Measurements from ENCODE around the gene RALGPS1.

The RALGPS1 gene

GRCh38 chr9:126926364-126926763, 11.8 kb downstream of the RALGPS1 start (continued):
- TF ChIP-seq ZNF704 (tag by site-specific recombination; IDR thresholded peaks at IDR 0.05) (no peak), ZBTB10 (tag by site-specific recombination; IDR thresholded peaks at IDR 0.05) (no peak)

DNA sequence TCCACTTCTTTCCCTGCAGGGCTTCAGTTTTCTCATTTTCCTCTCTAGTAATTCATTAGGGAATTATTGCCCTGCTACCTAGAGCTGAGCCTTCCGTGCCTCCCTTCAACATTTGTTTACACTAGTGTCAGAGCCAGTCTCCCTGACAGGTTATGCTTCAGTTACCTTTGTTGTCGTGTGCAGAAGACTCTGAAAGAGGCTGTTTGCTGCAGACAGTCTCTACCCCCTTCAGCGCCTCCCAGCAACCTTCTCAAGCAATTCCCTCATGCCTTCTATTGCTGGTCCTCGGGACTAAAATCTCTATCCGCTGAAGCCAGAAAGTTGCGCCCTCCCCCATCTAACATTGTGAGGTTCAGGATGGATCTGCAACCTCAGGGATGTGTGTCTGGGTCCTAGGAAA, 12.8 kb downstream of the RALGPS1 start:
- Histone ChIP-seq H3K36me3 (ENCODE audit: control insufficient read depth in 2 of 2, insufficient read depth in 1 of 2, low read length in 2 of 2) (no peaks in the 10 kb centered on the region), H3K4me1 (ENCODE audit: control insufficient read depth, insufficient read depth, low read length) (peaks cover 3% of the 10 kb centered on the region; the same call in 1 of the 2 replicates), H3K4me3 (ENCODE audit: low read depth, low read length) (no peak overlapping the region), H3K27ac (ENCODE audit: extremely low read depth, low read depth, low read length) (no peak overlapping the region), H3K9me3 (ENCODE audit: control insufficient read depth, insufficient read depth, low read depth, low read length) (no peaks in the 10 kb centered on the region)
- POLR2A ChIA-PET = interaction anchor here (0.6 kb wide), 1 partner anchor 113 kb away, joined by 3 read pairs; no protein-coding TSS in a partner anchor
- CTCF ChIA-PET = interaction anchor here (0.6 to 2.5 kb wide), 5 partner anchors 10 to 271 kb away, joined by 3 to 9 read pairs (median 4); no protein-coding TSS in a partner anchor
- TF ChIP-seq ZNF19 (tag by site-specific recombination; IDR thresholded peaks at IDR 0.05; ENCODE audit: low read depth) (no peak), ZNF26 (tag by site-specific recombination; IDR thresholded peaks at IDR 0.05) (no peak), TRIM28 (IDR thresholded peaks at IDR 0.05; ENCODE audit: borderline replicate concordance, low read length) (0 out of 2 replicates have a peak, but pooled peaks have one; percentile 24), ZNF10 (tag by site-specific recombination; IDR thresholded peaks at IDR 0.05) (no peak), ZBTB7A (tag by site-specific recombination; IDR thresholded peaks at IDR 0.05; ENCODE audit: low read depth) (no peak), ZNF148 (tag by site-specific recombination; IDR thresholded peaks at IDR 0.05; ENCODE audit: borderline replicate concordance) (no peak), ZNF510 (tag by site-specific recombination; IDR thresholded peaks at IDR 0.05; ENCODE audit: insufficient replicate concordance) (no peak), ZNF658 (tag by site-specific recombination; IDR thresholded peaks at IDR 0.05) (no peak), ZNF311 (tag by site-specific recombination; IDR thresholded peaks at IDR 0.05; ENCODE audit: borderline replicate concordance) (no peak), ZNF157 (tag by site-specific recombination; IDR thresholded peaks at IDR 0.05) (no peak), ZBTB8A (tag by site-specific recombination; IDR thresholded peaks at IDR 0.05) (no peak), ZSCAN30 (tag by site-specific recombination; IDR thresholded peaks at IDR 0.05) (no peak), ZNF221 (tag by site-specific recombination; IDR thresholded peaks at IDR 0.05; ENCODE audit: borderline replicate concordance) (no peak), IKZF3 (tag by site-specific recombination; IDR thresholded peaks at IDR 0.05) (no peak), ZNF664 (tag by site-specific recombination; IDR thresholded peaks at IDR 0.05) (no peak), BCL6B (tag by site-specific recombination; IDR thresholded peaks at IDR 0.05) (no peak), ZNF426 (tag by site-specific recombination; IDR thresholded peaks at IDR 0.05) (no peak), YY1 (tag by site-specific recombination; IDR thresholded peaks at IDR 0.05) (no peak), MZF1 (tag by site-specific recombination; IDR thresholded peaks at IDR 0.05; ENCODE audit: borderline replicate concordance) (no peak), RBAK (tag by site-specific recombination; IDR thresholded peaks at IDR 0.05) (no peak)
- TF ChIP-seq, protein P1, sequence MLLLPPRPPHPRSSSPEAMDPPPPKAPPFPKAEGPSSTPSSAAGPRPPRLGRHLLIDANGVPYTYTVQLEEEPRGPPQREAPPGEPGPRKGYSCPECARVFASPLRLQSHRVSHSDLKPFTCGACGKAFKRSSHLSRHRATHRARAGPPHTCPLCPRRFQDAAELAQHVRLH (tag by site-specific recombination; IDR thresholded peaks at IDR 0.05) = no peak
- TF ChIP-seq, protein P2, sequence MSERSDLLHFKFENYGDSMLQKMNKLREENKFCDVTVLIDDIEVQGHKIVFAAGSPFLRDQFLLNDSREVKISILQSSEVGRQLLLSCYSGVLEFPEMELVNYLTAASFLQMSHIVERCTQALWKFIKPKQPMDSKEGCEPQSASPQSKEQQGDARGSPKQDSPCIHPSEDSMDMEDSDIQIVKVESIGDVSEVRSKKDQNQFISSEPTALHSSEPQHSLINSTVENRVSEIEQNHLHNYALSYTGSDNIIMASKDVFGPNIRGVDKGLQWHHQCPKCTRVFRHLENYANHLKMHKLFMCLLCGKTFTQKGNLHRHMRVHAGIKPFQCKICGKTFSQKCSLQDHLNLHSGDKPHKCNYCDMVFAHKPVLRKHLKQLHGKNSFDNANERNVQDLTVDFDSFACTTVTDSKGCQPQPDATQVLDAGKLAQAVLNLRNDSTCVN (tag by site-specific recombination; optimal IDR thresholded peaks at IDR 0.05) = no peak
- TF ChIP-seq, protein P3, sequence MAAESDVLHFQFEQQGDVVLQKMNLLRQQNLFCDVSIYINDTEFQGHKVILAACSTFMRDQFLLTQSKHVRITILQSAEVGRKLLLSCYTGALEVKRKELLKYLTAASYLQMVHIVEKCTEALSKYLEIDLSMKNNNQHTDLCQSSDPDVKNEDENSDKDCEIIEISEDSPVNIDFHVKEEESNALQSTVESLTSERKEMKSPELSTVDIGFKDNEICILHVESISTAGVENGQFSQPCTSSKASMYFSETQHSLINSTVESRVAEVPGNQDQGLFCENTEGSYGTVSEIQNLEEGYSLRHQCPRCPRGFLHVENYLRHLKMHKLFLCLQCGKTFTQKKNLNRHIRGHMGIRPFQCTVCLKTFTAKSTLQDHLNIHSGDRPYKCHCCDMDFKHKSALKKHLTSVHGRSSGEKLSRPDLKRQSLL (tag by site-specific recombination; IDR thresholded peaks at IDR 0.05) = 0 out of 2 replicates have a peak, but pooled peaks have one; percentile 24
